SK-N-SH treated with all-trans-retinoic acid at 6 μM for 48 hours (cell line): Measurements from ENCODE around the gene LRRIQ1.

ENCODE experiments used
- ATAC-seq: fragments of 200-7000 bp; cut with Tn5 transposase; 3 replicates; pipeline ENCODE4 v1.9.1; 2020; ENCODE audit warnings: mild to moderate bottlenecking, moderate library complexity
- ARNTL ChIP-seq: fragments of 450-650 bp; formaldehyde crosslinking; IDR thresholded peaks from 2 replicates; pipeline ENCODE4 v1.5.0; 2020; ENCODE audit warnings: low read depth, mild to moderate bottlenecking, moderate library complexity, borderline replicate concordance
- BACH2 ChIP-seq: fragments of 250-450 bp; sonication (Bioruptor Pico); IDR thresholded peaks from 2 replicates; pipeline ENCODE4 v1.9.0; 2021; ENCODE audit warnings: mild to moderate bottlenecking, borderline replicate concordance
- CREB5 ChIP-seq: fragments of 250-450 bp; sonication (Bioruptor Pico); IDR thresholded peaks from 2 replicates; pipeline ENCODE4 v1.5.1; 2020; ENCODE audit warnings: low read depth, mild to moderate bottlenecking, moderate library complexity
- CSRNP3 ChIP-seq: fragments of 250-450 bp; sonication (Bioruptor Pico); IDR thresholded peaks from 2 replicates; pipeline ENCODE4 v1.5.1; 2021; ENCODE audit warnings: mild to moderate bottlenecking, moderate library complexity
- ESRRG ChIP-seq: fragments of 250-450 bp; sonication (Bioruptor Pico); IDR thresholded peaks from 2 replicates; pipeline ENCODE4 v1.6.1; 2021; ENCODE audit warnings: mild to moderate bottlenecking
- GLIS3 ChIP-seq: fragments of 250-450 bp; sonication (Bioruptor Pico); IDR thresholded peaks from 2 replicates; pipeline ENCODE4 v1.5.0; 2020; ENCODE audit warnings: mild to moderate bottlenecking, moderate library complexity
- OSR1 ChIP-seq: fragments of 250-450 bp; sonication (Bioruptor Pico); IDR thresholded peaks from 2 replicates; pipeline ENCODE4 v1.8.0; 2022; ENCODE audit warnings: moderate library complexity, mild to moderate bottlenecking, inconsistent platforms
- PATZ1 ChIP-seq: fragments of 250-450 bp; sonication (Bioruptor Pico); IDR thresholded peaks from 2 replicates; pipeline ENCODE4 v1.8.0; 2020; ENCODE audit warnings: mild to moderate bottlenecking, moderate library complexity, borderline replicate concordance
- POU6F1 ChIP-seq: fragments of 250-450 bp; sonication (Bioruptor Pico); IDR thresholded peaks from 2 replicates; pipeline ENCODE4 v1.8.0; 2021; ENCODE audit warnings: low read depth, mild to moderate bottlenecking, moderate library complexity, borderline replicate concordance
- PPARA ChIP-seq: fragments of 250-450 bp; sonication (Bioruptor Pico); IDR thresholded peaks from 2 replicates; pipeline ENCODE4 v1.5.0; 2020; ENCODE audit warnings: mild to moderate bottlenecking, borderline replicate concordance
- RARB ChIP-seq: fragments of 250-450 bp; sonication (Bioruptor Pico); IDR thresholded peaks from 2 replicates; pipeline ENCODE4 v1.8.0; 2021; ENCODE audit warnings: mild to moderate bottlenecking, moderate library complexity
- SNAI2 ChIP-seq: fragments of 250-450 bp; sonication (Bioruptor Pico); IDR thresholded peaks from 2 replicates; pipeline ENCODE4 v1.5.0; 2020; ENCODE audit warnings: mild to moderate bottlenecking, moderate library complexity
- TCF4 ChIP-seq: fragments of 250-450 bp; sonication (Bioruptor Pico); IDR thresholded peaks from 2 replicates; pipeline ENCODE4 v1.8.0; 2021; ENCODE audit warnings: mild to moderate bottlenecking, moderate library complexity, borderline replicate concordance
- TOX ChIP-seq: fragments of 250-450 bp; sonication (Bioruptor Pico); IDR thresholded peaks from 2 replicates; pipeline ENCODE4 v1.8.0; 2021; ENCODE audit warnings: mild to moderate bottlenecking, moderate library complexity, borderline replicate concordance
- TSHZ2 ChIP-seq: fragments of 250-450 bp; sonication (Bioruptor Pico); IDR thresholded peaks from 2 replicates; pipeline ENCODE4 v1.5.0; 2020; ENCODE audit warnings: mild to moderate bottlenecking, moderate library complexity
- ZC3H10 ChIP-seq: fragments of 250-450 bp; sonication (Bioruptor Pico); IDR thresholded peaks from 2 replicates; pipeline ENCODE4 v1.5.1; 2021; ENCODE audit warnings: mild to moderate bottlenecking, moderate library complexity
- ZFP3 ChIP-seq: fragments of 250-450 bp; sonication (Bioruptor Pico); IDR thresholded peaks from 2 replicates; pipeline ENCODE4 v1.5.0; 2020; ENCODE audit warnings: mild to moderate bottlenecking, moderate library complexity
- ZFP30 ChIP-seq: fragments of 450-650 bp; formaldehyde crosslinking; IDR thresholded peaks from 2 replicates; pipeline ENCODE4 v1.5.0; 2022; ENCODE audit warnings: mild to moderate bottlenecking, moderate library complexity
- ZNF565 ChIP-seq: fragments of 450-650 bp; formaldehyde crosslinking; conservative IDR thresholded peaks from 2 replicates; pipeline ENCODE4 v1.5.0; 2020; ENCODE audit warnings: low read depth, mild to moderate bottlenecking, moderate library complexity
- ZNF70 ChIP-seq: fragments of 450-650 bp; formaldehyde crosslinking; IDR thresholded peaks from 2 replicates; pipeline ENCODE4 v1.5.0; 2020; ENCODE audit warnings: mild to moderate bottlenecking, moderate library complexity

The LRRIQ1 gene

GRCh38 chr12:85036234-85036707, at the start of gene LRRIQ1, which contains the start of gene TSPAN19:
LRRIQ1 (plus strand) TSS chr12:85036351; CDS start chr12:85038177, 1,826 bp downstream.
TSPAN19 (minus strand) TSS chr12:85036277; CDS start chr12:85029946, 6,331 bp downstream.
- ATAC-seq: peak; percentile 99
- TF ChIP-seq TSHZ2 (CRISPR knock-in tag): no peak
- TF ChIP-seq ZNF565 (CRISPR knock-in tag): no peak
- TF ChIP-seq ARNTL (CRISPR knock-in tag): no peak
- no peak for TF ChIP-seq PPARA (CRISPR knock-in tag)
- no peak for TF ChIP-seq ZFP3 (CRISPR knock-in tag)
- no peak for TF ChIP-seq CSRNP3
- no peak for TF ChIP-seq CREB5 (CRISPR knock-in tag)
- no peak for TF ChIP-seq SNAI2
- no peak for TF ChIP-seq ZFP30
- TF ChIP-seq GLIS3 (CRISPR knock-in tag): no peak
- TF ChIP-seq RARB (CRISPR knock-in tag): no peak
- TF ChIP-seq BACH2 (CRISPR knock-in tag): no peak
- no peak for TF ChIP-seq OSR1 (CRISPR knock-in tag)
- no peak for TF ChIP-seq TOX
- TF ChIP-seq TCF4 (CRISPR knock-in tag): no peak
- TF ChIP-seq ZC3H10 (CRISPR knock-in tag): no peak
- TF ChIP-seq POU6F1 (CRISPR knock-in tag): no peak
- no peak for TF ChIP-seq PATZ1 (CRISPR knock-in tag)

- peak; percentile 51; the same call in 1 of the 3 replicates for ATAC-seq
- TF ChIP-seq ZNF70 (CRISPR knock-in tag) (no peak), ESRRG (CRISPR knock-in tag) (no peak), ZNF565 (CRISPR knock-in tag) (no peak)
Observed at GRCh38 chr12:84986586-84986985, 49.6 kb upstream of the LRRIQ1 start.

- ATAC-seq: no peak
Observed at GRCh38 chr12:84994426-84994825, 41.7 kb upstream of the LRRIQ1 start.

More at GRCh38 chr12:84994426-84994825, 41.7 kb upstream of the LRRIQ1 start:
- TF ChIP-seq ZNF565 (CRISPR knock-in tag) (no peak), POU6F1 (CRISPR knock-in tag) (no peak), SNAI2 (no peak), OSR1 (CRISPR knock-in tag) (no peak), CREB5 (CRISPR knock-in tag) (no peak), RARB (CRISPR knock-in tag) (no peak), ZFP30 (no peak)
